Esophagus muscularis mucosa (tissue), 4 donors: ENCODE measurements around the gene HOTAIR.

Experiments used
- EP300 ChIP-seq: sonication (generic); formaldehyde crosslinking; IDR thresholded peaks from one replicate; pipeline ENCODE4 v1.6.1; 2017; ENCODE audit warnings: antibody characterized with exemption
- POLR2AphosphoS5 ChIP-seq, 2 donors: sonication (generic); formaldehyde crosslinking; IDR thresholded peaks; one replicate each; pipeline ENCODE4 v1.6.1; 2017; ENCODE audit warnings: antibody characterized with exemption in 2 of 2
- TF ChIP-seq, protein P1 (sequence below), 3 experiments: fragments of 200-600 bp in 2 of 3; fragments of 450-650 bp in 1 of 3; sonication (generic) in 2 of 3; IDR thresholded peaks; one replicate each; pipeline ENCODE4 v1.5.1; 2017 to 2019; ENCODE audit warnings: antibody characterized with exemption in 3 of 3, mild to moderate bottlenecking in 2 of 3, moderate library complexity in 1 of 3

DNA sequence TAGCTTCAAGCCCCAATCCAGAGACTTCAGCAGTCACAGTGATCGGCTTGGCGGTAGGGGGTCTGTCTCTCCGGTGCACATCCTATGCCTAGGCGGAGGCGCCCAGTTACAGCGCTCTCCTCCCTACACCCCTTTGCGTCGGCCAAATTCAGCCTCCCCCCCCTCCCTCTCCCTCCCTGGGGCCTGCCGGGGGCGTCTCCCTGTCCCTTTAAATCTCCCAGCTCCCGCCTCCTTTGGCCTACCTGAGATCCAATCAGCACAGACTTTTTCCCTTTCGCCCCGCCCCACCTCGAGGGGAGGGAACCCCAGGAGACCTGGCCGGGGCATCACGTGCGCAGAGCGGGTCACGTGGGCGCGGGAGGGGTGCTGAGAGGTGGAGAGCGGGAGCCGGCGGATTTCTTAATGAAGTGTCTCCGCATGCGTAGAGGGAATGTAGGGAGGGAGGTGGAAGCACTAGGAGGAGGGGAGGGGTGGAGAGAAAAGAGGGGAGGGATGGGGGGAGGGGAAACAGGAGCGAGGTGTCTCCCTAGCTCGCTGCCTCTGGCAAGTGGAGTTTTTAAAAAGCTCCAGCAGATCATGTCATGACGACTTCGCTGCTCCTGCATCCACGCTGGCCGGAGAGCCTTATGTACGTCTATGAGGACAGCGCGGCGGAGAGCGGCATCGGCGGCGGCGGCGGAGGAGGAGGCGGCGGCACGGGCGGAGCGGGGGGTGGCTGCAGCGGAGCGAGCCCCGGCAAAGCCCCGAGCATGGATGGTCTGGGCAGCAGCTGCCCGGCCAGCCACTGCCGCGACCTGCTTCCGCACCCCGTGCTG, 36.2 kb downstream of the HOTAIR start, which contains the start of gene HOXC13:
- TF ChIP-seq, protein P1, sequence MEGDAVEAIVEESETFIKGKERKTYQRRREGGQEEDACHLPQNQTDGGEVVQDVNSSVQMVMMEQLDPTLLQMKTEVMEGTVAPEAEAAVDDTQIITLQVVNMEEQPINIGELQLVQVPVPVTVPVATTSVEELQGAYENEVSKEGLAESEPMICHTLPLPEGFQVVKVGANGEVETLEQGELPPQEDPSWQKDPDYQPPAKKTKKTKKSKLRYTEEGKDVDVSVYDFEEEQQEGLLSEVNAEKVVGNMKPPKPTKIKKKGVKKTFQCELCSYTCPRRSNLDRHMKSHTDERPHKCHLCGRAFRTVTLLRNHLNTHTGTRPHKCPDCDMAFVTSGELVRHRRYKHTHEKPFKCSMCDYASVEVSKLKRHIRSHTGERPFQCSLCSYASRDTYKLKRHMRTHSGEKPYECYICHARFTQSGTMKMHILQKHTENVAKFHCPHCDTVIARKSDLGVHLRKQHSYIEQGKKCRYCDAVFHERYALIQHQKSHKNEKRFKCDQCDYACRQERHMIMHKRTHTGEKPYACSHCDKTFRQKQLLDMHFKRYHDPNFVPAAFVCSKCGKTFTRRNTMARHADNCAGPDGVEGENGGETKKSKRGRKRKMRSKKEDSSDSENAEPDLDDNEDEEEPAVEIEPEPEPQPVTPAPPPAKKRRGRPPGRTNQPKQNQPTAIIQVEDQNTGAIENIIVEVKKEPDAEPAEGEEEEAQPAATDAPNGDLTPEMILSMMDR (IDR thresholded peaks at IDR 0.05) = no peak
- TF ChIP-seq EP300 (no peak), POLR2AphosphoS5 (IDR thresholded peaks at IDR 0.05) (no peak)
